ENCODE data around the gene UGT1A4.

The UGT1A4 gene

GRCh38 chr2:233796254-233796653, 77.7 kb downstream of the UGT1A4 start:
- no peaks in the 10 kb centered on the region for H3K79me2 ChIP-seq (ENCODE audit: control insufficient read depth, low read length)
- H3K4me3 ChIP-seq (ENCODE audit: low read length) = no peak overlapping the region
- H3K9me3 ChIP-seq (ENCODE audit: control insufficient read depth, insufficient read depth, low read length) = no peaks in the 10 kb centered on the region
- TF ChIP-seq CTCF (IDR thresholded peaks at IDR 0.05; ENCODE audit: low read depth, low read length, poor library complexity, severe bottlenecking) = no peak
- no peak for TF ChIP-seq EZH2phosphoT487 (IDR thresholded peaks at IDR 0.05; ENCODE audit: borderline replicate concordance, low read length)
- no peak overlapping the region for H3K4me2 ChIP-seq (ENCODE audit: low read length)
- no peak overlapping the region for H3K27ac ChIP-seq (ENCODE audit: low read depth, low read length)
- no peaks in the 10 kb centered on the region for H3K36me3 ChIP-seq (ENCODE audit: control insufficient read depth, low read length)
- H3K9me2 ChIP-seq (replicated peaks; ENCODE audit: control insufficient read depth, low read length) = no peaks in the 10 kb centered on the region
- peaks cover 4% of the 10 kb centered on the region for H3K4me1 ChIP-seq (ENCODE audit: control insufficient read depth, low read length)
- H3F3A ChIP-seq (ENCODE audit: control insufficient read depth, insufficient read depth) = no peaks in the 10 kb centered on the region
- no peaks in the 10 kb centered on the region for H4K20me1 ChIP-seq (ENCODE audit: control insufficient read depth, insufficient read depth, low read depth, low read length)
- no peaks in the 10 kb centered on the region for H3K27me3 ChIP-seq (ENCODE audit: control insufficient read depth, low read length)

DNA sequence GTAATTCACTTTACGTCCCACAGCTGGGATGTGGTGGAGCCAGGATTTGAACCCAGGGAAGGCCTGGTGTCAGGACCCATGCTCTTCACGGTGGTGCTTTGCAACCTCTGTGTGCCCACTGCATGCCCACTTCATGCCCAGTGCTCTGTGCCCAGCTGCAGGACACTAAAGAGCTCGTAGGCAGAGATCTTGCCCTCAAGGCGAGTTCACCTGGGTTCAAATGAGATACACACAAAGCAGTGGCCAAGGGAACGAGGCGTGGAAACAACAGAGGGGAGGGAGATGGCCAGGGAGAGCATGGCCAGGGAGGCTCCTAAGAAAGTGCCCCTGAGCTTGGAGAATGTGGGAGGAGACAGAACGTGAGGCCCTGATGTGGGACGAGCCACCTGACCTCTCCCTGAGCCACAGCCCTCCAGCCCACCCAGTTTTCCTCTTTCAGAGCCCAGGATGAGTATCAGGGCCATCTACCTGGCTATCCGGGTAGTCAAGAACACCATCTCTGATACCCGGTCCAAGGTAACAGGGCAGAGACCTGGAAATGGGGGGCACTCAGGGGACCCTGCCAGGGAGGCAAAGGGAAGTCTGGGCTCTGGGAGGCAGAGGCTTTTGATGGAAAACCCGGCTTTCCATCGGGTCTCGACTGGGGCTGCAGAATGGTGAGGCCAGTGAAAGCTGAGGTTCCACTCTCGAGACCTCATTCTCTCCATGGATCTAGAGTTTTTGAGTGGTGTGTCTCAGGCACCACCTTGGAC, 80.0 kb downstream of the UGT1A4 start:
- Histone ChIP-seq H3K9me3 (ENCODE audit: control insufficient read depth, insufficient read depth, low read length) (no peaks in the 10 kb centered on the region), H3K27me3 (ENCODE audit: control insufficient read depth, low read length) (peaks cover 3% of the 10 kb centered on the region; the same call in 1 of the 2 replicates), H3K36me3 (ENCODE audit: control insufficient read depth, low read length) (no peaks in the 10 kb centered on the region), H3K9me2 (replicated peaks; ENCODE audit: control insufficient read depth, low read length) (no peaks in the 10 kb centered on the region), H3K4me3 (ENCODE audit: low read length) (no peak overlapping the region), H3K27ac (ENCODE audit: low read depth, low read length) (no peak overlapping the region), H4K20me1 (ENCODE audit: control insufficient read depth, insufficient read depth, low read depth, low read length) (no peaks in the 10 kb centered on the region), H3K79me2 (ENCODE audit: control insufficient read depth, low read length) (no peaks in the 10 kb centered on the region), H3K4me2 (ENCODE audit: low read length) (no peak overlapping the region), H3F3A (ENCODE audit: control insufficient read depth, insufficient read depth) (no peaks in the 10 kb centered on the region), H3K4me1 (ENCODE audit: control insufficient read depth, low read length) (peaks cover 9% of the 10 kb centered on the region)
- TF ChIP-seq EZH2phosphoT487 (IDR thresholded peaks at IDR 0.05; ENCODE audit: borderline replicate concordance, low read length) (no peak), CTCF (IDR thresholded peaks at IDR 0.05; ENCODE audit: low read depth, low read length, poor library complexity, severe bottlenecking) (no peak)

DNA sequence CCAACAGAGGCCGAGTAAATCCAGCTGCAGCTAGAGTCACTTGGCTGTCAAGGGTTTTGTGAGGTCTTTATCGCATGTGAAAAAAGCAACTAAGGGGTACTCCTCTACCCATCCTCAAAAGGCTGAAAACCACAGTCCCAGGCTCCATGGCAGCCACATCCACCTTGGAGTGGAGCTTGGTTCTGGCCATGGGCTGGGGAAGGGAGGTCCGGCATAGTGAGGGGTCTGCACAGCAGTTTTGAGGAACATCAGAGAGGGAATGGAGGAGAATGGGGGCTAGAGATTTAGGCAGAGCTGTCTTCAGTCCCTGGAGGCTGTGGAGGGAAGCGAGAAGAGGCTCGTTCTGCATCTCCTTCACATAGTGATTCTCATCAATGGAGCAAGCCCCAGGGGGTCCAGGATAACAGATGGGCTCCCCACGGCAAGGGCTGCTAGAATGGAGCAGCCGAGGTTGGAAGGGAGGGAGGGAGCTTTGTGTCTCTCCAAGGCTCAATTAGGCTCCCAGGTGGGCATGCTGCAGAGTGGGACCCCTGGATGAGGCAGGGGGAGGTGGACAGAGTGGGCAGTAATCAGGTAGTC, 80.6 kb downstream of the UGT1A4 start:
- Histone ChIP-seq H3K4me1 (ENCODE audit: control insufficient read depth, low read length) (peaks cover 9% of the 10 kb centered on the region), H3K27ac (ENCODE audit: low read depth, low read length) (no peak overlapping the region), H3K4me3 (ENCODE audit: low read length) (no peak overlapping the region), H3K9me3 (ENCODE audit: control insufficient read depth, insufficient read depth, low read length) (no peaks in the 10 kb centered on the region), H3F3A (ENCODE audit: control insufficient read depth, insufficient read depth) (no peaks in the 10 kb centered on the region), H4K20me1 (ENCODE audit: control insufficient read depth, insufficient read depth, low read depth, low read length) (no peaks in the 10 kb centered on the region), H3K9me2 (replicated peaks; ENCODE audit: control insufficient read depth, low read length) (no peaks in the 10 kb centered on the region), H3K79me2 (ENCODE audit: control insufficient read depth, low read length) (no peaks in the 10 kb centered on the region), H3K27me3 (ENCODE audit: control insufficient read depth, low read length) (peaks cover 3% of the 10 kb centered on the region; the same call in 1 of the 2 replicates), H3K4me2 (ENCODE audit: low read length) (no peak overlapping the region), H3K36me3 (ENCODE audit: control insufficient read depth, low read length) (no peaks in the 10 kb centered on the region)
- TF ChIP-seq EZH2phosphoT487 (IDR thresholded peaks at IDR 0.05; ENCODE audit: borderline replicate concordance, low read length) = no peak
- no peak for TF ChIP-seq CTCF (IDR thresholded peaks at IDR 0.05; ENCODE audit: low read depth, low read length, poor library complexity, severe bottlenecking)
